Measurements from ENCODE around the gene AMER2.

DNA sequence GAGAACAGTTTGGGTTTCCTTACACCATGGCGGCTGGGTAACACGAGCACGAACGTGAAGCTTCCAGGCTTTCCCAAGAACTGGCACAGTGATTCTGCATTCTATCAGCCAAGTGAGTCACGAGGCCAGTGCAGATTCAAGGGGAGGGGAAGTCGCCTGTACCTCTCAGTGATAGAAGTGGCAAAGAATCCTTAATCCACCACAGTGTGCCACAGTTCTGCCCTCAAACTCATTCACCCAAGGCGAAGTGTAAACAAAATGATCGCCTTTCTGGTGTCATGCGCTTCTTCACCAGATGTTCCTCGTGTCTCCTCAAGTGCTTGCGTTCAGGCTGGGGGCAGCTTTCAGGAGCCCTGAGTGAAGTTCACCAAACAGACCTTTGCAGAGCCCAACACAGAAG is 24.9 kb upstream of the AMER2 start:
- TF ChIP-seq, protein P1, sequence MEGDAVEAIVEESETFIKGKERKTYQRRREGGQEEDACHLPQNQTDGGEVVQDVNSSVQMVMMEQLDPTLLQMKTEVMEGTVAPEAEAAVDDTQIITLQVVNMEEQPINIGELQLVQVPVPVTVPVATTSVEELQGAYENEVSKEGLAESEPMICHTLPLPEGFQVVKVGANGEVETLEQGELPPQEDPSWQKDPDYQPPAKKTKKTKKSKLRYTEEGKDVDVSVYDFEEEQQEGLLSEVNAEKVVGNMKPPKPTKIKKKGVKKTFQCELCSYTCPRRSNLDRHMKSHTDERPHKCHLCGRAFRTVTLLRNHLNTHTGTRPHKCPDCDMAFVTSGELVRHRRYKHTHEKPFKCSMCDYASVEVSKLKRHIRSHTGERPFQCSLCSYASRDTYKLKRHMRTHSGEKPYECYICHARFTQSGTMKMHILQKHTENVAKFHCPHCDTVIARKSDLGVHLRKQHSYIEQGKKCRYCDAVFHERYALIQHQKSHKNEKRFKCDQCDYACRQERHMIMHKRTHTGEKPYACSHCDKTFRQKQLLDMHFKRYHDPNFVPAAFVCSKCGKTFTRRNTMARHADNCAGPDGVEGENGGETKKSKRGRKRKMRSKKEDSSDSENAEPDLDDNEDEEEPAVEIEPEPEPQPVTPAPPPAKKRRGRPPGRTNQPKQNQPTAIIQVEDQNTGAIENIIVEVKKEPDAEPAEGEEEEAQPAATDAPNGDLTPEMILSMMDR (IDR thresholded peaks at IDR 0.05 in 8 of 11, conservative IDR thresholded peaks at IDR 0.05 in 3 of 11) = no peak
- no peak for TF ChIP-seq POLR2AphosphoS5 (IDR thresholded peaks at IDR 0.05)
